ENCODE measurements around the gene ABCB10. TPM values are rescaled to one million over a fixed set of nuclear protein-coding genes. Genes with fewer than 3 reads are reported as not detected.
A peak's percentile ranks its signal among the peaks of the same experiment; 100 is the strongest.

Gene ABCB10
- 13.6 and 19.3 TPM in 2 replicates for total RNA-seq
- polyA plus RNA-seq = 17.0 and 22.6 TPM in 2 replicates

- Histone ChIP-seq H3K36me3 (no peaks in the 10 kb centered on the region), H3K4me1 (ENCODE audit: low read depth) (peaks cover 28% of the 10 kb centered on the region), H3K9me3 (ENCODE audit: low read depth) (no peaks in the 10 kb centered on the region), H3K27ac (peak within 1 kb of the TSS; percentile 92), H3K4me3 (peak within 1 kb of the TSS; percentile 90), H3K27me3 (no peaks in the 10 kb centered on the region)
- peak; percentile 86 for TF ChIP-seq CTCF (IDR thresholded peaks at IDR 0.05; ENCODE audit: low read depth, low read length)
- DNase-seq (ENCODE audit: low read depth in 1 of 2, low spot score in 1 of 2) = peak; percentile 98
These were observed at the start of gene ABCB10 for GRCh38 chr1:229558460-229559335. Gene ABCB10, minus strand, starts transcription at chr1:229558707. Its CDS starts 55 bp downstream, at chr1:229558652.

GRCh38 chr1:229607370-229607769 is 48.9 kb upstream of the ABCB10 start:
- no peak for TF ChIP-seq CTCF (IDR thresholded peaks at IDR 0.05; ENCODE audit: low read depth, low read length)

GRCh38 chr1:229603371-229604005 is 45.0 kb upstream of the ABCB10 start:
- Histone ChIP-seq H3K9me3 (ENCODE audit: low read depth) (no peaks in the 10 kb centered on the region), H3K27me3 (no peaks in the 10 kb centered on the region), H3K36me3 (peaks cover 11% of the 10 kb centered on the region), H3K27ac (no peak overlapping the region), H3K4me3 (no peak overlapping the region), H3K4me1 (ENCODE audit: low read depth) (peaks cover 8% of the 10 kb centered on the region)
- no peak for TF ChIP-seq CTCF (IDR thresholded peaks at IDR 0.05; ENCODE audit: low read depth, low read length)
- no peak for DNase-seq (ENCODE audit: low read depth in 1 of 2, low spot score in 1 of 2)

More at GRCh38 chr1:229607370-229607769, 48.9 kb upstream of the ABCB10 start:
- H3K27me3 ChIP-seq = no peaks in the 10 kb centered on the region
- H3K4me1 ChIP-seq (ENCODE audit: low read depth) = peaks cover 7% of the 10 kb centered on the region
- H3K9me3 ChIP-seq (ENCODE audit: low read depth) = no peaks in the 10 kb centered on the region
- DNase-seq (ENCODE audit: low read depth in 1 of 2, low spot score in 1 of 2) = no peak
- H3K36me3 ChIP-seq = peaks cover 29% of the 10 kb centered on the region
- no peak overlapping the region for H3K4me3 ChIP-seq
- H3K27ac ChIP-seq = no peak overlapping the region

GRCh38 chr1:229600229-229600628 is 41.7 kb upstream of the ABCB10 start:
- DNase-seq (ENCODE audit: low read depth in 1 of 2, low spot score in 1 of 2) = no peak
- no peaks in the 10 kb centered on the region for H3K36me3 ChIP-seq
- H3K27me3 ChIP-seq = no peaks in the 10 kb centered on the region
- no peak for TF ChIP-seq CTCF (IDR thresholded peaks at IDR 0.05; ENCODE audit: low read depth, low read length)
- H3K4me3 ChIP-seq = no peak overlapping the region
- H3K27ac ChIP-seq = no peak overlapping the region
- H3K4me1 ChIP-seq (ENCODE audit: low read depth) = peaks cover 8% of the 10 kb centered on the region
- H3K9me3 ChIP-seq (ENCODE audit: low read depth) = no peaks in the 10 kb centered on the region

- H3K4me3 ChIP-seq = no peak overlapping the region
- H3K27ac ChIP-seq = no peak overlapping the region
- no peaks in the 10 kb centered on the region for H3K27me3 ChIP-seq
- peaks cover 8% of the 10 kb centered on the region for H3K4me1 ChIP-seq (ENCODE audit: low read depth)
- TF ChIP-seq CTCF (IDR thresholded peaks at IDR 0.05; ENCODE audit: low read depth, low read length) = no peak
- DNase-seq (ENCODE audit: low read depth in 1 of 2, low spot score in 1 of 2) = peak in 1 of 2 donors; percentile 15
- H3K9me3 ChIP-seq (ENCODE audit: low read depth) = no peaks in the 10 kb centered on the region
- peaks cover 3% of the 10 kb centered on the region for H3K36me3 ChIP-seq
These were observed 40.9 kb upstream of the ABCB10 start for GRCh38 chr1:229599218-229599954.
